Activated CD4-positive, alpha-beta T cell treated with anti-CD3 and anti-CD28 coated beads for 48 hours (primary cell): Measurements from ENCODE around the gene TCERG1L.
"Not testable (repeated sequence)": the region's sequence is repeated elsewhere in the genome, so short reads cannot be mapped to it uniquely, and the experiment has no call there.

Source experiments
- DNase-seq: peaks from one replicate; pipeline ENCODE4 v3.0.0-alpha.2; 2020

TCERG1L gene

GRCh38 chr10:131141207-131141606, 170.3 kb downstream of the TCERG1L start:
- no peak for DNase-seq

GRCh38 chr10:131140606-131141005, 170.9 kb downstream of the TCERG1L start:
- DNase-seq = no peak

GRCh38 chr10:131137223-131137622, 174.3 kb downstream of the TCERG1L start:
- DNase-seq = no peak

- not testable (repeated sequence) for DNase-seq
Measured at GRCh38 chr10:131136336-131136735, 175.2 kb downstream of the TCERG1L start.

- no peak for DNase-seq
Measured at GRCh38 chr10:131135716-131136115, 175.8 kb downstream of the TCERG1L start.

- no peak for DNase-seq
Measured at GRCh38 chr10:131134651-131135050, 176.9 kb downstream of the TCERG1L start.

- no peak for DNase-seq
Measured at GRCh38 chr10:131134001-131134576, 177.4 kb downstream of the TCERG1L start.

- no peak for DNase-seq
Measured at GRCh38 chr10:131132681-131133080, 178.8 kb downstream of the TCERG1L start.

GRCh38 chr10:131131726-131132591, 179.6 kb downstream of the TCERG1L start:
- DNase-seq = no peak

- no peak for DNase-seq
Measured at GRCh38 chr10:131130025-131130424, 181.5 kb downstream of the TCERG1L start.

- no peak for DNase-seq
Measured at GRCh38 chr10:131129544-131129943, 182.0 kb downstream of the TCERG1L start.

GRCh38 chr10:131128731-131129130, 182.8 kb downstream of the TCERG1L start:
- DNase-seq = no peak

- DNase-seq = peak; percentile 21
Measured at GRCh38 chr10:131127610-131128009, 183.9 kb downstream of the TCERG1L start.

- no peak for DNase-seq
Measured at GRCh38 chr10:131127138-131127589, 184.4 kb downstream of the TCERG1L start.

GRCh38 chr10:131126321-131127137, 185.0 kb downstream of the TCERG1L start:
- DNase-seq = no peak

GRCh38 chr10:131125511-131126225, 185.9 kb downstream of the TCERG1L start:
- no peak for DNase-seq

GRCh38 chr10:131124945-131125344, 186.6 kb downstream of the TCERG1L start:
- DNase-seq = no peak

- no peak for DNase-seq
Measured at GRCh38 chr10:131123496-131123895, 188.0 kb downstream of the TCERG1L start.

GRCh38 chr10:131121511-131122035, 189.9 kb downstream of the TCERG1L start:
- DNase-seq = no peak

- DNase-seq = no peak
Measured at GRCh38 chr10:131119626-131120355, 191.7 kb downstream of the TCERG1L start.

- DNase-seq = no peak
Measured at GRCh38 chr10:131117416-131118212, 193.9 kb downstream of the TCERG1L start.
